A549 (cell line): Measurements from ENCODE around the gene SNX20. TPM values are rescaled to one million over a fixed set of nuclear protein-coding genes. Genes with fewer than 3 reads are reported as not detected.

ENCODE experiments used
- ATAC-seq, 2 experiments: fragments of 200-7000 bp in 1 of 2; fragments of >200 bp in 1 of 2; cut with Nextera tagmentation in 1 of 2; cut with Tn5 transposase in 1 of 2; 3 replicates each; pipeline versions ENCODE4 v1.8.0 to v1.9.1; 2018 to 2020; ENCODE audit warnings: mild to moderate bottlenecking in 1 of 2, moderate library complexity in 1 of 2
- CTCF ChIA-PET: fragments of 300-600 bp; sonication (Branson Sonifier 250); formaldehyde crosslinking; extraction: SDS; loops from one replicate; lab custom pipeline; 2021; ENCODE audit warnings: antibody characterized with exemption, inconsistent platforms; lab: Yijun Ruan, JAX
- POLR2A ChIA-PET: fragments of 350-600 bp; formaldehyde crosslinking; extraction: SDS; loops from one replicate; lab custom pipeline; 2021; ENCODE audit warnings: antibody characterized with exemption, inconsistent platforms; lab: Yijun Ruan, JAX
- DNase-seq, 2 experiments: peaks; one replicate each; pipeline versions ENCODE4 v3.0.0 to v3.0.0-alpha.2; 2011 to 2016; ENCODE audit warnings: low read depth in 1 of 2, low spot score in 1 of 2
- FAIRE-seq: peaks from 2 replicates; lab custom pipeline; 2011; peaks lifted over from hg19 to GRCh38; lab: Jason Lieb, UNC
- H3K27ac ChIP-seq, 2 experiments: fragments of >200 bp; sonication (Bioruptor Twin); formaldehyde crosslinking; 3 replicates each; pipeline ENCODE4 v1.5.1; 2016 to 2017
- H3K4me1 ChIP-seq: fragments of >200 bp; sonication (Bioruptor Twin); formaldehyde crosslinking; 3 replicates; pipeline ENCODE4 v1.6.1; 2016
- H3K4me2 ChIP-seq: fragments of >200 bp; sonication (Bioruptor Twin); formaldehyde crosslinking; 3 replicates; pipeline ENCODE4 v1.6.1; 2016
- H3K4me3 ChIP-seq: fragments of >200 bp; sonication (Bioruptor Twin); formaldehyde crosslinking; 3 replicates; pipeline ENCODE4 v1.5.1; 2016
- H3K9me3 ChIP-seq: fragments of >200 bp; sonication (Bioruptor Twin); formaldehyde crosslinking; 3 replicates; pipeline ENCODE4 v1.6.1; 2016
- CHD2 ChIP-seq: fragments of 150-350 bp; IDR thresholded peaks from 2 replicates; pipeline ENCODE4 v1.6.1; 2014; ENCODE audit warnings: low read length; ENCODE audit not compliant: partially characterized antibody
- CHD4 ChIP-seq: fragments of 200-600 bp; sonication (generic); IDR thresholded peaks from 2 replicates; pipeline ENCODE4 v1.6.1; 2016; ENCODE audit warnings: antibody characterized with exemption, mild to moderate bottlenecking, borderline replicate concordance
- EHF ChIP-seq: fragments of 250-450 bp; sonication (Bioruptor Pico); IDR thresholded peaks from 2 replicates; pipeline ENCODE4 v1.5.0; 2020; ENCODE audit warnings: mild to moderate bottlenecking
- EHMT2 ChIP-seq: fragments of 200-600 bp; sonication (generic); IDR thresholded peaks from 2 replicates; pipeline ENCODE4 v1.6.1; 2016; ENCODE audit warnings: antibody characterized with exemption, low read depth, mild to moderate bottlenecking, moderate library complexity
- FOSL2 ChIP-seq, 2 experiments: fragments of 450-650 bp in 1 of 2; fragments of >200 bp in 1 of 2; sonication (Bioruptor Twin) in 1 of 2; formaldehyde crosslinking; IDR thresholded peaks; 2 replicates each; pipeline versions ENCODE4 v1.5.0 to v1.6.1; 2016 to 2020; ENCODE audit warnings: mild to moderate bottlenecking in 1 of 2, moderate library complexity in 1 of 2
- FOXS1 ChIP-seq: fragments of 250-450 bp; sonication (Bioruptor Pico); IDR thresholded peaks from 2 replicates; pipeline ENCODE4 v1.5.0; 2020; ENCODE audit warnings: mild to moderate bottlenecking, moderate library complexity
- GATA3 ChIP-seq: IDR thresholded peaks from 2 replicates; pipeline ENCODE4 v1.6.1; 2012; ENCODE audit warnings: borderline replicate concordance
- JUN ChIP-seq, 2 experiments: fragments of >200 bp; sonication (Bioruptor Twin); formaldehyde crosslinking; IDR thresholded peaks; 2 replicates in 1 of 2; 3 replicates in 1 of 2; pipeline ENCODE4 v1.6.1; 2016 to 2017
- KDM1A ChIP-seq: fragments of 200-600 bp; sonication (generic); IDR thresholded peaks from 2 replicates; pipeline ENCODE4 v1.6.1; 2016; ENCODE audit warnings: low read depth, mild to moderate bottlenecking
- KDM5A ChIP-seq: fragments of 200-600 bp; sonication (generic); IDR thresholded peaks from 2 replicates; pipeline ENCODE4 v1.6.1; 2016; ENCODE audit warnings: antibody characterized with exemption, mild to moderate bottlenecking
- NPAS2 ChIP-seq: fragments of 250-450 bp; sonication (Bioruptor Pico); IDR thresholded peaks from 2 replicates; pipeline ENCODE4 v1.8.0; 2022; ENCODE audit warnings: mild to moderate bottlenecking, moderate library complexity, borderline replicate concordance
- NR3C1 ChIP-seq: fragments of >200 bp; sonication (Bioruptor Twin); formaldehyde crosslinking; IDR thresholded peaks from 3 replicates; pipeline ENCODE4 v1.6.1; 2017
- RCOR1 ChIP-seq: fragments of 150-350 bp; IDR thresholded peaks from 2 replicates; pipeline ENCODE4 v1.6.1; 2014; ENCODE audit warnings: antibody characterized with exemption, low read length, low read depth
- RFX5 ChIP-seq: fragments of 450-650 bp; IDR thresholded peaks from 2 replicates; pipeline ENCODE4 v1.7.1; 2014; ENCODE audit warnings: antibody characterized with exemption, mild to moderate bottlenecking, moderate library complexity
- RNF2 ChIP-seq: fragments of 200-600 bp; sonication (generic); IDR thresholded peaks from 2 replicates; pipeline ENCODE4 v1.6.1; 2016; ENCODE audit warnings: low read depth, mild to moderate bottlenecking, antibody characterized with exemption, moderate library complexity, borderline replicate concordance
- SMC3 ChIP-seq: fragments of >200 bp; sonication (Bioruptor Twin); formaldehyde crosslinking; IDR thresholded peaks from 3 replicates; pipeline ENCODE4 v1.6.1; 2018; ENCODE audit warnings: inconsistent platforms
- TP53 ChIP-seq: fragments of 250-450 bp; sonication (Bioruptor Pico); IDR thresholded peaks from 2 replicates; pipeline ENCODE4 v1.5.0; 2021; ENCODE audit warnings: mild to moderate bottlenecking, moderate library complexity
- ZC3H11A ChIP-seq: fragments of 450-650 bp; IDR thresholded peaks from 2 replicates; pipeline ENCODE4 v1.6.1; 2014; ENCODE audit warnings: antibody characterized with exemption, mild to moderate bottlenecking
- ZFP36 ChIP-seq: fragments of 450-650 bp; IDR thresholded peaks from 2 replicates; pipeline ENCODE4 v1.6.1; 2014; ENCODE audit warnings: borderline replicate concordance; ENCODE audit not compliant: partially characterized antibody
- WGBS: methylation state at CpG from one replicate; pipeline ENCODE4 v1.1.6; 2017; ENCODE audit errors: missing lambda C conversion rate; 5-methylcytosine and 5-hydroxymethylcytosine counted together
- polyA plus RNA-seq, 4 experiments: library from polyadenylated mRNA; depleted of rRNA in 3 of 4; stranded (reverse); fragments of >200 nt; fragmentation: RNase III in 1 of 4; extraction: RNeasy Plus Mini Kit Qiagen cat#74134 plus additional on column Dnase treatment in 1 of 4; gene quantifications; 2 replicates in 3 of 4; 3 replicates in 1 of 4; pipeline ENCODE4 v1.2.3, GENCODE V29; 2011 to 2017
- TF ChIP-seq, protein P1 (sequence below): fragments of 200-600 bp; sonication (generic); IDR thresholded peaks from 2 replicates; pipeline ENCODE4 v1.6.1; 2016; ENCODE audit warnings: antibody characterized with exemption, mild to moderate bottlenecking, moderate library complexity
- TF ChIP-seq, protein P2 (sequence below): fragments of >200 bp; sonication (Bioruptor Twin); formaldehyde crosslinking; IDR thresholded peaks from 3 replicates; pipeline ENCODE4 v1.5.1; 2016
- TF ChIP-seq, protein P3 (sequence below): fragments of 250-450 bp; sonication (Bioruptor Pico); IDR thresholded peaks from 2 replicates; pipeline ENCODE4 v1.5.0; 2020; ENCODE audit warnings: low read depth, mild to moderate bottlenecking, moderate library complexity

The SNX20 gene
- polyA plus RNA-seq, 2 of the 4 experiments (the other 2 are of a cell fraction): not detected

DNA sequence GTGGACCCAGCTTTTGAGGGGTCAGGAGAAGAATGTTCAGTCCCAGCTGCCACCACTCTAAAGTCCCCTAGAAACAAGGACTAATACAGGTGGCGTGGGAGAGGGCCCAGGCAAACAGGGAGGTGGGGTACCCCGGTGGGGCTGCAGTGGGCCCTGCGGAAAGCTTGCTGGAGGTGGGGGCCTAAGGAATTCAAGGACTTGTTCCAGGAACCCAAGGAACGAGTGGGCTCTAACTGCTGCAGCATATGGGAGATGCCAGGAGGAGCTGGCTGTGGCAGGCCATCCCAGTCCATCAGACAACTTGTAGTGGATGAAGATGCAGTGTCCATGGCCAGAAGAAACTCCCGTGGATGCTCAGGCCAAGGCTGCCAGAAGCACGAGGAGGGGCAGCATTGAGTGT lies 10.6 kb downstream of the SNX20 start:
- FAIRE-seq: no peak
- Histone ChIP-seq H3K4me3 (no peak overlapping the region), H3K9me3 (peaks cover 38% of the 10 kb centered on the region), H3K27ac (no peak overlapping the region), H3K4me2 (no peak overlapping the region), H3K4me1 (no peaks in the 10 kb centered on the region)
- CTCF ChIA-PET: interaction anchor here (1.1 to 8.5 kb wide), 7 partner anchors 9 to 344 kb away, joined by 3 to 132 read pairs (median 9); partner anchors contain the start of gene SNX20
- no peak for TF ChIP-seq SMC3
- TF ChIP-seq JUN (IDR thresholded peaks at IDR 0.05): no peak
- no peak for TF ChIP-seq NR3C1
- no peak for TF ChIP-seq KDM1A
- no peak for TF ChIP-seq RFX5
- no peak for TF ChIP-seq CHD2
- no peak for TF ChIP-seq FOXS1 (CRISPR knock-in tag)
- DNase-seq: no peak
- ATAC-seq: no peak
- WGBS: 6% methylated on average over 5 of the region's 6 CpGs
- POLR2A ChIA-PET: no interaction called here

DNA sequence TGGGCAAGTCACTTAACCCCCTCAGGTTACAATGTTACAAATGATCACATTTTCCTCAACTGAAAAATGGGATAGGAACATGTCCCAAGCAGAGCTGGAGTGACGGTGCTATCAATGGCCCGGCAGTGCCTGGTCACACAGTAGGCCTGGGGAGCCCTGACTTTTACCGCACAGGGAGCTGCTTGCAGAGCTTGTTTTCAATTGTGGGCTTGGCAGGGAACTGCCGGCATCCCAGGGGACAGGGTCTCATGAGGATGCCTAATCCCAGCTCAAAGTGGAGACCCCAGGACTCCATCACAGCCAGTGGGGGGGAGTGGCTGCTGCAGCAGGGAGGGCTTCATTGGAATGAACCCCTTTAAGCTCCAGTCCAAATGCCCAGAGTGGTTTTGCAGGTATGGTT lies 11.4 kb downstream of the SNX20 start:
- POLR2A ChIA-PET: no interaction called here
- FAIRE-seq (no peak), ATAC-seq (no peak), DNase-seq (no peak)
- Histone ChIP-seq H3K27ac (no peak overlapping the region), H3K9me3 (peaks cover 35% of the 10 kb centered on the region), H3K4me2 (no peak overlapping the region), H3K4me3 (no peak overlapping the region), H3K4me1 (no peaks in the 10 kb centered on the region)
- CTCF ChIA-PET: interaction anchor here (0.8 to 8.5 kb wide), 8 partner anchors 10 to 343 kb away, joined by 3 to 132 read pairs (median 5); partner anchors contain the start of gene SNX20
- no peak for TF ChIP-seq EHF (CRISPR knock-in tag)
- TF ChIP-seq EHMT2: no peak
- TF ChIP-seq RFX5: no peak
- no peak for TF ChIP-seq RNF2
- TF ChIP-seq, protein P1, sequence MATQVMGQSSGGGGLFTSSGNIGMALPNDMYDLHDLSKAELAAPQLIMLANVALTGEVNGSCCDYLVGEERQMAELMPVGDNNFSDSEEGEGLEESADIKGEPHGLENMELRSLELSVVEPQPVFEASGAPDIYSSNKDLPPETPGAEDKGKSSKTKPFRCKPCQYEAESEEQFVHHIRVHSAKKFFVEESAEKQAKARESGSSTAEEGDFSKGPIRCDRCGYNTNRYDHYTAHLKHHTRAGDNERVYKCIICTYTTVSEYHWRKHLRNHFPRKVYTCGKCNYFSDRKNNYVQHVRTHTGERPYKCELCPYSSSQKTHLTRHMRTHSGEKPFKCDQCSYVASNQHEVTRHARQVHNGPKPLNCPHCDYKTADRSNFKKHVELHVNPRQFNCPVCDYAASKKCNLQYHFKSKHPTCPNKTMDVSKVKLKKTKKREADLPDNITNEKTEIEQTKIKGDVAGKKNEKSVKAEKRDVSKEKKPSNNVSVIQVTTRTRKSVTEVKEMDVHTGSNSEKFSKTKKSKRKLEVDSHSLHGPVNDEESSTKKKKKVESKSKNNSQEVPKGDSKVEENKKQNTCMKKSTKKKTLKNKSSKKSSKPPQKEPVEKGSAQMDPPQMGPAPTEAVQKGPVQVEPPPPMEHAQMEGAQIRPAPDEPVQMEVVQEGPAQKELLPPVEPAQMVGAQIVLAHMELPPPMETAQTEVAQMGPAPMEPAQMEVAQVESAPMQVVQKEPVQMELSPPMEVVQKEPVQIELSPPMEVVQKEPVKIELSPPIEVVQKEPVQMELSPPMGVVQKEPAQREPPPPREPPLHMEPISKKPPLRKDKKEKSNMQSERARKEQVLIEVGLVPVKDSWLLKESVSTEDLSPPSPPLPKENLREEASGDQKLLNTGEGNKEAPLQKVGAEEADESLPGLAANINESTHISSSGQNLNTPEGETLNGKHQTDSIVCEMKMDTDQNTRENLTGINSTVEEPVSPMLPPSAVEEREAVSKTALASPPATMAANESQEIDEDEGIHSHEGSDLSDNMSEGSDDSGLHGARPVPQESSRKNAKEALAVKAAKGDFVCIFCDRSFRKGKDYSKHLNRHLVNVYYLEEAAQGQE: no peak
- no peak for TF ChIP-seq TP53
- TF ChIP-seq CHD4: no peak
- TF ChIP-seq, protein P2, sequence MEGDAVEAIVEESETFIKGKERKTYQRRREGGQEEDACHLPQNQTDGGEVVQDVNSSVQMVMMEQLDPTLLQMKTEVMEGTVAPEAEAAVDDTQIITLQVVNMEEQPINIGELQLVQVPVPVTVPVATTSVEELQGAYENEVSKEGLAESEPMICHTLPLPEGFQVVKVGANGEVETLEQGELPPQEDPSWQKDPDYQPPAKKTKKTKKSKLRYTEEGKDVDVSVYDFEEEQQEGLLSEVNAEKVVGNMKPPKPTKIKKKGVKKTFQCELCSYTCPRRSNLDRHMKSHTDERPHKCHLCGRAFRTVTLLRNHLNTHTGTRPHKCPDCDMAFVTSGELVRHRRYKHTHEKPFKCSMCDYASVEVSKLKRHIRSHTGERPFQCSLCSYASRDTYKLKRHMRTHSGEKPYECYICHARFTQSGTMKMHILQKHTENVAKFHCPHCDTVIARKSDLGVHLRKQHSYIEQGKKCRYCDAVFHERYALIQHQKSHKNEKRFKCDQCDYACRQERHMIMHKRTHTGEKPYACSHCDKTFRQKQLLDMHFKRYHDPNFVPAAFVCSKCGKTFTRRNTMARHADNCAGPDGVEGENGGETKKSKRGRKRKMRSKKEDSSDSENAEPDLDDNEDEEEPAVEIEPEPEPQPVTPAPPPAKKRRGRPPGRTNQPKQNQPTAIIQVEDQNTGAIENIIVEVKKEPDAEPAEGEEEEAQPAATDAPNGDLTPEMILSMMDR: no peak
- no peak for TF ChIP-seq NR3C1
- TF ChIP-seq FOXS1 (CRISPR knock-in tag): no peak
- TF ChIP-seq RCOR1: no peak
- TF ChIP-seq, protein P3, sequence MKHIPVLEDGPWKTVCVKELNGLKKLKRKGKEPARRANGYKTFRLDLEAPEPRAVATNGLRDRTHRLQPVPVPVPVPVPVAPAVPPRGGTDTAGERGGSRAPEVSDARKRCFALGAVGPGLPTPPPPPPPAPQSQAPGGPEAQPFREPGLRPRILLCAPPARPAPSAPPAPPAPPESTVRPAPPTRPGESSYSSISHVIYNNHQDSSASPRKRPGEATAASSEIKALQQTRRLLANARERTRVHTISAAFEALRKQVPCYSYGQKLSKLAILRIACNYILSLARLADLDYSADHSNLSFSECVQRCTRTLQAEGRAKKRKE (CRISPR knock-in tag): no peak
- no peak for TF ChIP-seq ZFP36
- TF ChIP-seq GATA3: no peak
- TF ChIP-seq ZC3H11A: no peak
- no peak for TF ChIP-seq FOSL2 (IDR thresholded peaks at IDR 0.05)
- no peak for TF ChIP-seq FOSL2 (CRISPR knock-in tag; IDR thresholded peaks at IDR 0.05)
- no peak for TF ChIP-seq SMC3
- no peak for TF ChIP-seq KDM5A
- TF ChIP-seq NPAS2 (CRISPR knock-in tag): no peak
- 96% methylated on average over 4 of the region's 4 CpGs for WGBS
